ENCODE results near the gene SETD3.

Gene SETD3

DNA sequence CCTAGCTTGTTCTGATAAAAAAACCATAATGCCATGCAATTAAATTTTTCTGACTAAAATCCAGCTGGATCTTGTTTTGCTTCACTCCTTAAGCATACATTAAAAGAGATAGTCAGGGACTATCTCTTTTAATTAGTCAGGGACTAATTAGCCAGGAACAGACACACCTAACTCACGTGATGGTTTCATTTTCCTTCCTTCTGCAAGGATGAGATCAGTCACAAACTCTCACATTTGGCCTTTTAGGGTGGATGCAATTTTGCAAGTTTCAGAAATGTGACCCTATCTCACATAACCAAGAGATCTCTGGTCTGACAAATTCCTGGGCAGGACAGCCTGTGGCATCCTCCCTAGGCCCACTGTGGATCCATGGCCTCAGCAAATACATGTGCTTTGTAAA is 62.4 kb downstream of the SETD3 start:
- no peak for DNase-seq

GRCh38 chr14:99416909-99417308 is 63.8 kb downstream of the SETD3 start:
- no peak for DNase-seq

DNA sequence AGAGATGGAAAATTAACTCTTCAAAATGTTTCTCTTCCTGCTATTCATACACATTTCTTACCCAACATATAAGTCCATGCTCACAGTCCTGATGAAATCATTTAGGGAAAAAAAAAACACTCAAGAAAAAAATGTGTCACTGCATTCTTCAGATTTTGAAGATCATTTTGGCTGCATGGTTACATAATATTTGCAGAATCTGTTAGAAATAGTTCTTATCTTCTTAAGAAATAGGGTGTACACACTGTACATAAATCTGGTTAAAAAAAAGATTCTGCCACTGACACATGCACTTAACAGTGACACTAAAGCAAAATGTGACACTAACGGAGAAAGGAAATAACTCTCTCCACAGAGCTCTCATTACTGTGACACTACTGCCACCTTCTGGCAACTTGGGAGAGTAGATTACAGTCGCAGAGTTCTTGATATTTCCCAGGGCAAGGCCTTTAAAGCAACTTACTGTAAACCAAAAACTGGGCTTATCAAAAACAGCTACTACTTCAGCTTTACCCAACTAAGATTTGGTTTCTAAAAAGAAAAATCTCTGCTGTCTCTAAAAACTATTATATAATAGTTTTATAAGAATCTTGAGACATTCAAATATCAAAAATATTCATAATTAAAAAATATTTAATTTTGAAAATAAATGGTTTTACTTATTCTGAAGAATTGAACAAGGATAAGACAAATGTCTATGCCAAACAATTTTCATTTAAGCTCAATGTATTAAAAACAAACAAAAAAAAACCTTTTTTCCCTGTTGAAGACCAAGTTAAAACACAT is 65.0 kb downstream of the SETD3 start:
- peak; percentile 69 to 86 for DNase-seq

DNA sequence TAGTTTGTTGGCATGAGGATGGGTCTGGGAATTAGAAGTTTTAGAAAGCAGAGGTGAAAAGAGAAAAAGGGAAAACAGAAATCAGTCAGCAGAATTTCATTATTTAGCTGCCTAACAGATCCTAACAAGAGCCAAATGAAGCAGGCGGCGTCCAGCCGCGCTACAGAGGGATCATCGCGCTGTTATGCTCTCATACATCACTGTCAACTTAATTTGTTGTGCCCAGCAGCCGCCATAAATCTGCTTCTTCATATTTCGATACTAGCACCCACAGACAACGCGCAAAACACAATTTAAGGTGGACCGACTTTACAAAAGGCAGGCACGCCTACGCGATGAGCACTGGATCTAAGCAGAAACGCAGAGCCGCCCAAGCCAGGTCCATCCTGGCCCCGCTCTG is 66.7 kb downstream of the SETD3 start:
- DNase-seq = no peak

- no peak for DNase-seq
Observed at GRCh38 chr14:99413172-99413571, 67.5 kb downstream of the SETD3 start.

GRCh38 chr14:99412117-99413061 is 68.3 kb downstream of the SETD3 start:
- no peak for DNase-seq

DNA sequence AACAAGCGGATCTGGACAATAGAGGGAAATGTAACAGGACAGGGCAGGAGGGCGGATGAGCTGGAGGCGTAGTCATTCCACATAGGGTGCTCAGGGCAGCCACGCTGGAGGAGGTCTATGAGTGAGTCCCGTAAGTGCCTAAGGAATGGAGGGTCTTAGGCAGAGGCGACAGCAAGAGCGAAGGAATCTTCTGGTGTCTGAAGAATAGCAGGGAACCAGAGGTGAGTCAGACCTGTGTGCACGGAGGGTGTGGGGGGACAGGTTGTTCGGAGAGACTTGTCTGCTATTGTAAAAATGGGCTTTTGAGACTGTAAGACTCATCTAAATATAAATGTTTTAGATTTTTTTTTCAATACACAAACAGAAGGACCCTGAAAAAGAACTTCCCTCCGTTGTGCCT is 70.6 kb downstream of the SETD3 start:
- no peak for DNase-seq

GRCh38 chr14:99408971-99409289 is 71.7 kb downstream of the SETD3 start:
- DNase-seq = no peak

DNA sequence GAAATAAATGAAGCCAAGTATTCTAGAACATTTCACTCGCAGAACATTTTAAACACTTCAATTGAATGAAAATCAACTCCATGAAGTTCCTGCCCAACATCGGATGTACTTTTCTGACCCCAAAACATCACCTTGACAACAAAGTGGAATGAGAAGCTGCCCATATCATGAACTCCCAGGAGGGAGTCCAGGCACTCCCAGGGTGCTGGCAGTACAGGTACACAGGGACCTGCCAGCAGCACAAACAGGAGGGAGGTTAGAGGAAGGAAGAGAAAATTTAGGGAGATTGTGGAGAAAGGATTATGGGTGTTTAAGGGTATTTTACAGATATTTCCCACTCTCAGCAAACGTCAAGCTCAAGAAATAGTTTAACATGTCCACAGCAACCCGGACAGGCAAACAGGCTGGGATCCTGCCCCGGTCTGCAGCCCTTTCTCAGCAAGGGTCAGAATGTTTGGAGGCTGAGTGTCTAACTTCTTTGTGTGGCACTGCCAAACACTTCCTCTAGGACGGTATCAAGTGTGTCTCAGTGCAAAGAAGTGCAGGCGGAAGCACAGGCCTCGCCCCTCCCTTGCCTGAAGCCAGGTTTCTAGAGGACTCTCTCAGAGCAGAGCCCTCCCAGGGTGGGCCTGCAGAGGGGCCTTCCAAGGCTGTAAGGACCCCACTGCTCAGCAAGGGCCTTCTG is 72.2 kb downstream of the SETD3 start:
- no peak for DNase-seq

- DNase-seq = no peak
Observed at GRCh38 chr14:99407416-99407815, 73.2 kb downstream of the SETD3 start.

- no peak for DNase-seq
Observed at GRCh38 chr14:99402950-99403349, 77.7 kb downstream of the SETD3 start.

GRCh38 chr14:99402285-99402648 is 78.4 kb downstream of the SETD3 start:
- no peak for DNase-seq

DNA sequence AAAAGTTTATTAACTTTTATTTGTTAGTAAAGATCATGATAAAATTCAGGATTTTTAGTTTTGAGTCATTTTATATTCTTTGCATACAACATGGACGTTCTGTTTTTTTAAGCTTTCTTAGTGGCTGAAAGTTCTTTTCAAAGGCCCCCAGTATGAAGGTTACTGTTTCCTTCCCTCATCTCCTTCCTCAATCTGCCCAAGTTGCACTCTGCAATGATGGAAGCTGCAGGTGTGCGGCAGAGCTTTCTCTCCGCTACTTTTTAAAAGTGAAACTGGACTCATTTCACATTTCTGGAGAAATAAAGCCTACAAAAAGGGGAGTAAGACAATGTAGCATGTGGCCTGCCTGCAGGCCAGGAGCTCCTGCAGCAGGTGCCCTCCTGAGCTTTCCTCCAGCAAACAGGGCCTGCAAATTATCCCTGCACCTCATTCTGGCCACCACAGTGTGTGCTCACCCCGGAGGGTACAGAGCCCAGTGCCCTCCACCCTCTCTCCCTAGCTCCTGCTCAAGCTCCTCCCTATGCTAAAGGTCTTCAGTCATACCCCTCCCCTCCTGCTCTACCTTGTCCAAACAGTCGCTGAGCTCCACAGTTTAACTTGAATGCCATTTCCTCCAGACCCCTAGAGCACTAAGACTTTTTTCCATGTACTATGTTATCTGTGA is 78.9 kb downstream of the SETD3 start:
- DNase-seq = no peak

DNA sequence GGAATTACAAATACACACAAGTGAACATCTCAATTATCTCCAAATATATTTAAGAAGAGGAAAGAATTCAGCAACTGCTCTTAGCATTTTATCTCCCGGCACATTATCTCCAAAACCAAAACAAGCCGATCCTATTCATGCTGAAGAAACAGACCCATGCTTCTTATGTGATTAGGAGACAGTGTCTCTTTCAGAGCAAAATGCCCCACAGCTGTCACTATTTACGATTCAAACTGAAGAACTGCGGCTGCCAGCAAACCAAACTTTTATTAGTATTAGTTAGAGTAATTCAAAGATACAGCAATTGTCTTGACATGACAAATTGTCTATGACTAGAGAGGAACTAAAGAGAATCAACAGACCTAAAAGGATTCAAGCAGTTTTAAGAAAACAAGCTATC is 79.4 kb downstream of the SETD3 start:
- DNase-seq = no peak

DNA sequence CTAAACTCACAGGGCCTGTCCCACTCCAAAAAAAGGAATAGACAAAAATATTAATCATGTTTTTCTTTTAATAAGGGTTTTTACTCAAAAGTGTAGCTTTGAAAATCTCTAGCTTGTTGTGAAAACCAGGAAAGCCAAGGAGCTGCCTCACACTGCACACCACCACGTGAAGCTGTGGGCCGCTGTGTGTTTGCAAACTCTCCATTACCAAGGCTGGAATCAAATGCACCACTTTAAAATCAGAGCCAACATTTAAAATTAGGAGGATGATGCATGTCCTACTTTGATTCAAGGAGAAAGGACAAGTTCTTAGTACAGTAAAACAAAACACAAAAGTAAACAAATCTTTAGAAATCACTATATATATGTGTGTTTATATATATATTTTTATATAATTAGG is 83.0 kb downstream of the SETD3 start:
- no peak for DNase-seq

DNA sequence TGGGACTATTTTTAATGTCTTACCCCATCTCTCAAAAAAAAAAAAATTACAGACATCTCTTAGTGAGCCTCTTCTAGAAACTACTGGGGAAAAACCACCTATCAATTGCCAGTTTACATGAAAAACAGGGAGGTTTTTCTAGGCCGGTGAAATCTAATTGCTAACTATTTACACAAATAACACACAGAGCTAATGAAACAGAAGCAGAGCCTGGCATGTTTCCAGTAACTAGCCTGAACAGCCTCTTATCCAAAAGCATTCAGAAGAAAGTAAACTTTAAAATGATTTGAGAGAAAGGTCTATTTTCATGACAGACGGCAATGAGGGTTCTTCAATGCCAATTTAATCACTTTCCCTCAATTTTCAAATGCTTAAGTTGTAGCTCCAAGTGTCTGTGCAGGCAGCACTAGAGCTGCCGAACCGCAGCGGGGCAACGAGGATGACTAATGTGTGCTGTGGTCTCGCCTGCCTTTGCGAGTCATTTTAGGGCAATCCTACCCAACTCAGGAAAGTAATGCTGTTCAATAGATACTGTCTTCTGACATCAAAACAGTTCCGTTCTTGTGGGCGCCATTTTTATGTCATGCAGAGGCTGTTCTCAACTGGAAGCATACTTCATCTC is 84.6 kb downstream of the SETD3 start:
- no peak for DNase-seq

DNA sequence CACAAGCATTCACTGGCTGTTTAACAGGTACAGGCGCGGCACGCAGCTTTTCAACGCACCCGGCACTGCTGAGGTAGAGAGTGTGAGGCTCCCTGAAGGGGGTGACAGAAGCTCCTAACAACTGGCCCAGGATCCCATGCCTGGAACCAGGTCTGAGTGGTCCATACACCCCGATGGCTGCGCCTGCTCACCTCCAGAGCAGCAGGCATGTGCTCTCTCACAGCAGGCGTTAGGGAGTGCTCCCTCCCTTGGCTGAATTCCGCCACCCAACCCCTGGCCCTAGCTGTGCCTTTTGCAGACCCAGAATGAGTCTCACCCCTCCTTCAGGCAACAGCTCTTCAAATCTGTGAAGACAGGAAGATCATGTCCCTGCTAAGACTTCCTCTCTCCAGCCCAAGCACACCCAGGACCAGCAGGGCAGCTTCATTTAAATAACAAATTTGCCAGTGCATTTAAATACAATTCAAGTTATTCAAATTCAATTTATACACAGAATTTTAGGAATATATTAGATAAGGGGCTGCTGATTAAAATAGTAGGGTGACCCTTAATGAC is 86.0 kb downstream of the SETD3 start:
- DNase-seq = no peak

GRCh38 chr14:99393059-99393655 is 87.5 kb downstream of the SETD3 start:
- peak; percentile 12 to 33 for DNase-seq

- no peak for DNase-seq
Observed at GRCh38 chr14:99391671-99392070, 89.0 kb downstream of the SETD3 start.

- peak; percentile 51 to 72 for DNase-seq
Observed at GRCh38 chr14:99389174-99389826, 91.4 kb downstream of the SETD3 start.

DNA sequence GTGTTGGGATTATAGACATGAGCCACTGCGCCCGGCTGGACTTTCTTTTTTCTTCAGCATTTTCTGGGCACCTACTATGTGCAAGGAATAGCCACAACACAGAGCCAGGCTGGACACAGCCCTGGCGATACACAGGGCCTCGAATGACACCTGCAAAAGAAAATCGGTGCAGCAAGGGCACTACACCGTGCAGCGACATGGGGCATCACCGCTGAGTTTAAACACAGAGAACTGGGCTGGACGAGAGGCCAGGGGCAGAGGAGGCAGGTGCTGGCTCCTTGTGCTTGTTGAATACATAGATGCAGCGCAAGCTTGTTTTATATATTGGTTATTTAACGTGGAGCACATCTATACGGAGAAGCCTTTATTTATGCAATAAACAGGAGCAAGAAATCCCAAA is 92.4 kb downstream of the SETD3 start:
- DNase-seq = no peak

All from inflammatory macrophage treated with lipopolysaccharide for 1 hour (primary cell).